Measurements from ENCODE around the gene NUDT16L1. TPM values are rescaled to one million over a fixed set of nuclear protein-coding genes. Genes with fewer than 3 reads are reported as not detected.
"Not testable (repeated sequence)": the region's sequence is repeated elsewhere in the genome, so short reads cannot be mapped to it uniquely, and the experiment has no call there.

The NUDT16L1 gene
- total RNA-seq, 1 donor from 2014 or later, result 81.4 TPM

DNA sequence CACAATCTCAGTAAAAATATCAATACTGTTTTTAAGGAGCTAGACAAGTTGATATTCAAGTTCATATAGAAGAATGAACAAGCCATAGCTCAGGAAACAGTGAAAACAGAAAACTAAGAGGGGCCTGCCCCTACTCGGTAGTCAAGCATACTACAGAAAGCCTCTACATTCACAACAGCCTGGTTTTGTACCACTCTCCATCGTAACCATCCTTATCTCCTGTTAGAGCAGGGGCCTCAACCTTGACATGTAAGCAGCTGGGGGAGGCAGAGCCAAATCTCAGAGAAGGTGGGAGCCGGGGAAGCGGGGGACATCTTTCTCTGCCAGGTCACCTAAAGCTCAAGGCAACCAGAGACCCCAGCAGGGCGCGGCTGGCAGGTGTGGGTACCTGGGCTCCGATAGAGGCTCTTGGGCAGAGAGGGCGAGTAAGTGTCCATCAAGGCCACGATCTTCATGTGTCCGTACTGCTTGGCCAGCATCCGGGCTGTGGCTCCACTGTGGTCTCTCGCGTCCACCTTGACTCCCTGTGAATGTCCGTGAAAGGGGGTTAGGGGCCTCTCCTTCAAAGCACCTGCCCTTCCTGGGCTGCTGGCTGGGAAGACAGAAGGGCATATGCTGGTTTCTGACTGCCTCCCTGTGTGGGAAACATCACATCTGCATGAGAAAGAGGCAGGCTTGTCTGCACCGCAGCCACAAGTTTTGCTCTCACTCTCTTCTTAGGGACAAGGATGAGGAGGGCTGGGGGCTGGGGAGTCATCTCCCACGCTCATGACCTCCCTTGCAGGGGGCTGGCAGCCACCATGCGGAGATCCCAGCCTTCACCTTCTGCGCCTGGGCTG, 20.5 kb downstream of the NUDT16L1 start:
- DNase-seq (ENCODE audit: low read depth), result no peak

DNA sequence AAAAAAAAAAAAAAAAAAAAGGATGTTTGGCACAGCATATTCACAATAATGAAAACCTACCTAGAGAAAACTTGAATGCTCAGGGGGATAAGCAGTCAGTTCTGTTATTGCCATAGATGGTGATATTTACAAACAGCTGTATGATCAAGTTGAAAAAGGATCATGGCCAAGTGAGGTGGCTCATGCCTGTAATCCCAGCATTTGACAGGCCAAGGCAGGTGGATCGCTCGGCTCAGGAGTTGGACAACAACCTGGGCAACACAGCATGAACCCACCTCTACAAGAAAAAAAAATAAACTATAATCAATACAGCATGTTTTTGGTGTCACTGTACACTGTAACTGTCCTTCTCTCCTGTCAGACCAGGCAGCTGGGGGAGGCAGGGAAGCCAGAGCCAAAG, 21.6 kb downstream of the NUDT16L1 start:
- DNase-seq (ENCODE audit: low read depth), result no peak

DNA sequence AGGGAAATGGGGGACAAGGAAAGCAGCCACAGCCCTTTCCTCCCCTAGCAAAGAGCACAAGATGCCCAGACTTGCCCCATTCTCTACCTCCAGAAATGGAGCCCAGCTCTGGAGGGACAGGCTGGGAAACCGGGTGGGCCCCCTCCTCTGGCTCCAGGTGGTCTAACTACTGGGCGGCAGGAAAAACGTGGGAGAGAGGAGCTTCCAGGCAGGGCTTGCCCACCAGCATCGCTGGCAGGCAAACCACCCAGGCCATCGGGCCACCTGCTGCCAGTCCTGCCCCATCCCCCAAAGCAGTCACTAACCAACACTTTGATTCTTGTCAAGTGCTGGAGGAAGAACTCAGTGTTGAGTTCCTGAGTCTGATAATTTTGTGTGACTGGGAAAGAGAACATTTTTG, 25.1 kb downstream of the NUDT16L1 start:
- peak; percentile 38 for DNase-seq (ENCODE audit: low read depth)

DNA sequence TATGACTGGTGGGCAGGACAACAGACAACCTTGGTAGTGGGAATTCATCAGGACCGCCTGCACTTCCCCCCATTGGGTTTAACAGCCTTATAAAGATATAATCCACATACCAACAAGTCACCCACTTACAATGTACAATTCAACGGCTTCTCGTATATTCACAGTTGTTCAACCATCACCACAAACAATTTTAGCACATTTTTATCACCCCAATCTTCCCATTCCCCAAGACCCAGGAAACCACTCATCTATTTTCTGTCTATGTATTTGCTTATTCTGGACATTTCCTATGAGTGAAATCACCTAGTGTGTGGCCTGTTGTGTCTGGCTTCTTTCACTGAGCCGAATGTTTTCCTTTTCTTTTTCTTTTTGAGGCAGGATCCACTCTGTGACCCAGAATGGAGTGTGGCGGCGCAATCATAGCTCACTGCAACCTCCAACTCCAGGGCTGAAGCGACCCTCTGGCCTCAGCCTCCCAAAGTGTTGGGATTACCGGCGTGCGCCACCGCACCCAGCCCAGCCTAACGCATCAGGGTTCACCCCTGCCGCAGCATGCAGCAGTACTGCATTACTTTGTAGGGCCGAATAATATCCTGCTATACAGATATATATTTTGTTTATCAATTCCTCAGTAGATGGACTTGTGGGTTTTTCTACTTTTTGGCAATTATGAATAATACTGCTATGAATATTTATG, 29.9 kb downstream of the NUDT16L1 start:
- DNase-seq (ENCODE audit: low read depth), result no peak

GRCh38 chr16:4724661-4725270, 31.4 kb downstream of the NUDT16L1 start:
- DNase-seq (ENCODE audit: low read depth), result peak; percentile 68

DNA sequence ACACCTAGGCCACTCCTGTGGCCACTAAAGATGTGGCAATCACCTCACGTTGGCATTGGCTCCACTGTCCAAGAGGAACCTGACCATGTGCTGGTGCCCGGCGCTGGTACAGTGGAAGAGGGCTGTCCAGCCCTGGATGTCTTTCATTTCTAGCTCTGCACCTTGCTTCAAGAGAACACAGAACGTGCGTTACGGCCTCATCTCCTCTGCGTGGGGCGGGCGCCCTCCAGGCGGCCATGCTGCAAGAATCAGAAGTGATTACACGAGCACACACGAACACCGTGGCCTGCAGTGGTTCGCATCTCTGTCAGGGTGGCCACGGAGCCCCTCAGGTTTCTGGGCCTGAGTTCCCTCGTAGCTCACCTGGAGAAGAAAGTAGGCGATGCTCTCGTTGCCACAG, 33.3 kb downstream of the NUDT16L1 start:
- no peak for DNase-seq (ENCODE audit: low read depth)

DNA sequence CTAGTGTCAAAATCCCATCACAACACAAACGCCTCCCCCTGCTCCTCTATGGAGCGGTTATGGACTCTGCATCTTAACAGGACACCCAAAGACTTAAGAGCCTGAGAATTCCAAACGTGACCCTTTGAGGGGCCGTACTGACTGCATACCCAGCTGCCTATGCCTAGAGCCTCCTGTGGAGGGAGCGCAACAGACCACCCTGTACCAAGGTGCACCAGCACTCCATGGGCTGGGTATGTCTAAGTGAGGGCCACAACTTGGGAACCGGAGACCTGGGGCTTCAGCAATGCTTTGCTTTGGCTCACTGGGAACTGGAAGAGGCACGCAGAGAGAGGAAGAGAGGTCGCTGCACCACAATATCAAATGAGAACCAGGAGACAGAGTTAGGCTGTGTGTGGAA, 35.3 kb downstream of the NUDT16L1 start:
- no peak for DNase-seq (ENCODE audit: low read depth)

DNA sequence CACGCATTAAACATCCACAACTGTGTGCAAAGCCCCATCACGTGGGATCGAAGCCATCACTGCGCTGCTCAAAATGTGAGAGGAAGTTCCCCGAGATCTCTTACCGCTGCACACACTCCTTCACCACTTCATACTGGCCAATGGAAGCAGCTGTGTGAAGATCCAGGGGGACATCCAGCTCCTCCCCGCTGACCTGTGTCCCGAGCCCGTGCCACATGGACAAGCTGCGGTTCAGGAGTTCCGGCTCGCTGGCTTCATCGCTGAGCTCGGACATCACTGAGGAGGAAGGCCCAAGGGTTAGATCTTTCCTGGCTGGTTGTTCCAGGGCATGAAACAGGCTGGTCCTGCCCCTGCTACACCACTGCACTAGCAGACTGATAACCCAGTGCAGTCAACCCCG, 36.5 kb downstream of the NUDT16L1 start:
- no peak for DNase-seq (ENCODE audit: low read depth)

- DNase-seq (ENCODE audit: low read depth), result no peak
Measured at GRCh38 chr16:4733211-4733742, 39.9 kb downstream of the NUDT16L1 start.

- no peak for DNase-seq (ENCODE audit: low read depth)
Measured at GRCh38 chr16:4733747-4734062, 40.3 kb downstream of the NUDT16L1 start.

GRCh38 chr16:4734063-4734729, 40.8 kb downstream of the NUDT16L1 start, which contains the start of the genes ANKS3 and DNAAF8:
Gene ANKS3 (minus strand): TSS chr16:4734271. CDS start chr16:4730149, 4,122 bp downstream.
Gene DNAAF8 (plus strand): TSS chr16:4734537. CDS start chr16:4736515, 1,978 bp downstream.
- DNase-seq (ENCODE audit: low read depth), result peak; percentile 98

DNA sequence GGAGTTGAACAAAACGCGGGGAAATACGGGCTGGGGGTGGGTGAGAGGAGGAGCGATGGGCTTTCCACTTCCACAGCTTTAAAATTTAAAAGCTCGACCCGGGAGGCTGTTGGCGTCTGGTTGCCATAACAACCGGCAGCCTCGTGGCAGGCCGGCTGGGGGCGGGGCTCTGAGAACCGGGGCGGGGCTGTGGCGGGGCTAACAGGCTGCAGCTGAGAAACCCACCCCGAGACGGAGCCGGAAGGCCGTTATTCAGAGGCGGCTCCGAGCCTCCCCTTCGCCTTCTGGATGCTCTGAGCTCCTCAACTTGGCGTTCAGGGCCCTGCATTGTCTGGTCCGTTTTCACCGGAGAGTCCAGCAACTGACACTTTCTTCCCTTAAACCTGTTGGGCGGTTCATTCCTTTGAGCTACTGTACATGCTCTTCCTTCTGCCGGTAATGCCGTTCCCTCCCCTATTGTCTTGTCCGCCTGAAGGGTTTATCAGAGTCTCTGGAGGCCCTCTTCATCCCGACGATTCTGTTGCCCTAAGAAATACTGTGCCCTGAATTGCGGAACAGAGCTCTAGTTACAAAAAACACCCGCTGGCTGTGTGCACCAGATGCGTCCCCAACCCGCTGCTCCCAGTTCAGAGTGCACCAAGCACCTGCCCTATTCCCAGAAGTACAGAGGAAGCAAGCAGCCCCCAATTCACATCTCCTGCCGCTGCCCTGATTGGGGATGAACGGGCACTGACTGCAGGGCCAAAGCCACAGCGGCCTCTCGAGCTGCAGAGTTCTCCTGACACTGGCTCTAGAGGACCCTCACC, 41.6 kb downstream of the NUDT16L1 start:
- peak; percentile 80 for DNase-seq (ENCODE audit: low read depth)

DNA sequence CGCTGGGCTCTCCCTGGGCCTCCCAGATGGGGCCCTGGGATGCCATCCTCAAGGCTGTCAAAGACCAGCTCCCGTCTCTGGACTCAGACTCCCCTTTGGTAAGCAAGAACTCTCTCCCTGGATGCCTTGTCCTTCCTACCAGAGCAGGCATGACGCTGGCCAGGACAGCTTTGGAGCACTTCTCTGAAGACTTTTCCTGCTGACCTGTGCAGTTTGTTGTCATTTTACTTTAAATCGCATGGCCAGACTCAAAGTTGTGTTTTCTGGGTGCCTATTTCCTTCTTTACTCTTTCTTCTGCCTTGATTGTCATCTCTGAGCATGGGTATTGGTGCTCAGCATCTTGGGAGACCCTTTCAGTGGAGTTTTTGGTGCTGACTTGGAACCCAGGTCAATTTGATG, 43.2 kb downstream of the NUDT16L1 start:
- no peak for DNase-seq (ENCODE audit: low read depth)

GRCh38 chr16:4737545-4737944, 44.2 kb downstream of the NUDT16L1 start:
- DNase-seq (ENCODE audit: low read depth), result no peak

DNA sequence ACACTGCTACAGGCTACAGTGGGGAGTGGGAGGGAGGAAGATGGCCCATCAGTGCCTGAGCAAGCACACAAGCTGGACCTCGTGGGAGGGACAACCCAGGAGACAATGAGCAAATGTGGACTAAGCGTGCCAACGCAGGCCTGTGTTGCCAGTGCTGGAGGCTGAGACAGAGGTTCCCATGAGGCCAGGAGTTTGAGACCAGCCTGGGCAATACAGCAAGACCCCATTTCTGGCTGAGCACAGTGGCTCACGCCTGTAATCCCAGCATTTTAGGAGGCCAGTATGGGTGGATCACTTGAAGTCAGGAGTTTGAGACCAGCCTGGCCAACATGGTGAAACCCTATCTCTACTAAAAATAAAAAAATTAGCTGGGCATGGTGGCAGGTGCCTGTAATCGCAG, 45.0 kb downstream of the NUDT16L1 start:
- DNase-seq (ENCODE audit: low read depth), result not testable (repeated sequence)

DNA sequence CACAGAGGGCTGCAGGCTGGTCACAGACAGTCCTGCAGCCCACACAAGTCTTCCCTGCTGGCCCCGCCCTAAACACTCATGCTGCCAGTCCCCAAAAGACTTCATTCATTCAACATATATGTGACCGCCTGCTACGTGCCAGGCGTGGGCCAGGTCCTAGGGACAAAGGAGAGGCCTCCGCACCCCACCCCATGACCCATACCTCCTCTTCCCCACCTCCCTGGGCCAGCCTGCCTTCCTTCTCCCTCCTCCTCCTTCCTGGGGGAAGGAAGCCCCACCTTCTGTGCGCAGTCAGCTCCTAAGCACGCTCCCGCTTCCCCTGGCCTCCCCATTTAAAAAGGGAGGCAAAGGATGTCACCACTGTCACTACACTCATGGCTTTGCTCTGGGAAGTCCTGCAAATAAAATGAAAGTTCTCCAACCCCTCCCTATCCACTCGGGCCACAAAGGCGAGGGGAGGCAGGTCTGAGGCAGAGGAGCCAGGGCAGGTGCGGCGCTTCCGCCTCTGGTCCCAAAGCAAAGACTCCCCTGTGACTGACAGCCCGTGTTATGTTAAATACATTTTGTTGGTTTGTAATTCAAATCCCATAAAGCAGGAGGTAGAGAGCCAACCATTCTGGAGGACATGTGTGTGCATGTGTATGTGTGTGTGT, 50.0 kb downstream of the NUDT16L1 start:
- no peak for DNase-seq (ENCODE audit: low read depth)

GRCh38 chr16:4744555-4745273, 51.4 kb downstream of the NUDT16L1 start:
- DNase-seq (ENCODE audit: low read depth), result no peak

DNA sequence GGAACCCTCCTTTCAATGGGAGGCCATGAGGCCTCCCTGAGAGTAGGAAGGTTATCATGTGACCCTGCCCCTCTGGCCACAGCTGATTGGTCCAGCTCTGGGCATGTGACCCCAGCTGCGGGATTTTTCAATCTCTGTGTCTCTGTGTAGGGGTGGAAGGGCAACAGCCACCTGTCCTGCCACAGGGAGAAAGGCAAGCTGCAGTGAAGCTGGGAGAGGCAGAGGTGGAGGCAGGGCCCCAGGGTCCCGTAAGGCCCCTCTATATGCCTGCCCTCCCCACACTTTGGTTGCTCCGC, 51.9 kb downstream of the NUDT16L1 start:
- DNase-seq (ENCODE audit: low read depth), result no peak
